Keratinocyte (primary cell): Measurements from ENCODE around the gene ARPC5L.

Experiments used
- EZH2 ChIP-seq: IDR thresholded peaks from one replicate; pipeline ENCODE4 v1.6.1; 2012; ENCODE audit warnings: inconsistent platforms, mild to moderate bottlenecking, low read length, moderate library complexity
- TF ChIP-seq, protein P1 (sequence below), 3 experiments: IDR thresholded peaks in 1 of 3; conservative IDR thresholded peaks in 1 of 3; optimal IDR thresholded peaks in 1 of 3; 2 replicates in 2 of 3; 3 replicates in 1 of 3; pipeline versions ENCODE3 to v1.5.1; 2011; ENCODE audit warnings: low read length in 3 of 3, mild to moderate bottlenecking in 3 of 3, moderate library complexity in 2 of 3, control low read depth in 1 of 3, inconsistent platforms in 1 of 3; ENCODE audit not compliant: insufficient read depth in 2 of 3; ENCODE audit errors: extremely low read depth in 1 of 3

DNA sequence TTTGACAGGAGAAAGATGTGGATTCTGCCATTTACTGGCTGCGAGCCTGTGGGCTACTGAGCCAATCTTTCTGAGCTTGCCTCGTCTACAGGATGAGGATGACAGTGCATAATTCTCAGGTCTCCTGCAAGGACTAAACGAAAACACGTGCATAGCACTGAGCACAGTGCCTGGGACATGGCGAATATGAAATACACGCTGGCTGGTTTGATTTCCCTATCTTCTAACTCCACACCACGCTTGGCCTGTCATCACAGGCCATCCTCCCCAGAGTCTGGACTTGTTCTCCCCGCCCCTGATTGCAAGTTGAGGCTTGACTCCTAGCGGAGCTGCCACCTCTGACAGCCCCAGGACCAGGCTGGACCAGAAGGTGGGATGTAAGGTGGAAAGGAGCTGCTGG, 37.9 kb downstream of the ARPC5L start:
- TF ChIP-seq, protein P1, sequence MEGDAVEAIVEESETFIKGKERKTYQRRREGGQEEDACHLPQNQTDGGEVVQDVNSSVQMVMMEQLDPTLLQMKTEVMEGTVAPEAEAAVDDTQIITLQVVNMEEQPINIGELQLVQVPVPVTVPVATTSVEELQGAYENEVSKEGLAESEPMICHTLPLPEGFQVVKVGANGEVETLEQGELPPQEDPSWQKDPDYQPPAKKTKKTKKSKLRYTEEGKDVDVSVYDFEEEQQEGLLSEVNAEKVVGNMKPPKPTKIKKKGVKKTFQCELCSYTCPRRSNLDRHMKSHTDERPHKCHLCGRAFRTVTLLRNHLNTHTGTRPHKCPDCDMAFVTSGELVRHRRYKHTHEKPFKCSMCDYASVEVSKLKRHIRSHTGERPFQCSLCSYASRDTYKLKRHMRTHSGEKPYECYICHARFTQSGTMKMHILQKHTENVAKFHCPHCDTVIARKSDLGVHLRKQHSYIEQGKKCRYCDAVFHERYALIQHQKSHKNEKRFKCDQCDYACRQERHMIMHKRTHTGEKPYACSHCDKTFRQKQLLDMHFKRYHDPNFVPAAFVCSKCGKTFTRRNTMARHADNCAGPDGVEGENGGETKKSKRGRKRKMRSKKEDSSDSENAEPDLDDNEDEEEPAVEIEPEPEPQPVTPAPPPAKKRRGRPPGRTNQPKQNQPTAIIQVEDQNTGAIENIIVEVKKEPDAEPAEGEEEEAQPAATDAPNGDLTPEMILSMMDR (optimal IDR thresholded peaks at IDR 0.05 in 1 of 3, IDR thresholded peaks at IDR 0.05 in 1 of 3, conservative IDR thresholded peaks at IDR 0.05 in 1 of 3; ENCODE audit: extremely low read depth in 1 of 3, insufficient read depth in 2 of 3, low read length in 3 of 3), result no peak
- TF ChIP-seq EZH2, result no peak
